GM19023 (cell line): ENCODE results near the gene TSHZ2.
"Not testable (repeated sequence)": the region's sequence is repeated elsewhere in the genome, so short reads cannot be mapped to it uniquely, and the experiment has no call there.

ENCODE experiments used
- ATAC-seq: cut with Tn5 transposase; IDR thresholded peaks from one replicate; pipeline ENCODE4 v1.9.1; 2021; ENCODE audit warnings: mild to moderate bottlenecking, moderate library complexity; ENCODE audit not compliant: unreplicated experiment

The TSHZ2 gene

GRCh38 chr20:53080687-53080962, 108.5 kb downstream of the TSHZ2 start:
- ATAC-seq = no peak

GRCh38 chr20:53080969-53081871, 109.1 kb downstream of the TSHZ2 start:
- ATAC-seq = no peak

GRCh38 chr20:53081916-53082863, 110.0 kb downstream of the TSHZ2 start:
- no peak for ATAC-seq

- no peak for ATAC-seq
Measured at GRCh38 chr20:53083411-53083810, 111.3 kb downstream of the TSHZ2 start.

GRCh38 chr20:53084408-53084997, 112.3 kb downstream of the TSHZ2 start:
- no peak for ATAC-seq

- ATAC-seq = no peak
Measured at GRCh38 chr20:53085720-53086119, 113.6 kb downstream of the TSHZ2 start.

GRCh38 chr20:53087037-53087777, 115.0 kb downstream of the TSHZ2 start:
- no peak for ATAC-seq

- ATAC-seq = no peak
Measured at GRCh38 chr20:53088786-53089185, 116.6 kb downstream of the TSHZ2 start.

GRCh38 chr20:53089851-53090250, 117.7 kb downstream of the TSHZ2 start:
- not testable (repeated sequence) for ATAC-seq

GRCh38 chr20:53091789-53092188, 119.6 kb downstream of the TSHZ2 start:
- no peak for ATAC-seq

- ATAC-seq = no peak
Measured at GRCh38 chr20:53092772-53093300, 120.7 kb downstream of the TSHZ2 start.

- ATAC-seq = no peak
Measured at GRCh38 chr20:53097371-53097770, 125.2 kb downstream of the TSHZ2 start.

- no peak for ATAC-seq
Measured at GRCh38 chr20:53097791-53098190, 125.6 kb downstream of the TSHZ2 start.

- no peak for ATAC-seq
Measured at GRCh38 chr20:53098621-53099020, 126.5 kb downstream of the TSHZ2 start.

GRCh38 chr20:53099856-53100255, 127.7 kb downstream of the TSHZ2 start:
- ATAC-seq = no peak

- ATAC-seq = no peak
Measured at GRCh38 chr20:53100476-53100911, 128.3 kb downstream of the TSHZ2 start.

GRCh38 chr20:53101992-53102760, 130.0 kb downstream of the TSHZ2 start:
- ATAC-seq = no peak

- no peak for ATAC-seq
Measured at GRCh38 chr20:53103124-53103523, 131.0 kb downstream of the TSHZ2 start.

GRCh38 chr20:53104884-53105283, 132.7 kb downstream of the TSHZ2 start:
- no peak for ATAC-seq

GRCh38 chr20:53116733-53117132, 144.6 kb downstream of the TSHZ2 start:
- ATAC-seq = no peak
